HG02840 (cell line): ENCODE results near the gene KCNAB2.
"Not testable (repeated sequence)": the region's sequence is repeated elsewhere in the genome, so short reads cannot be mapped to it uniquely, and the experiment has no call there.

Experiments used
- ATAC-seq: cut with Tn5 transposase; IDR thresholded peaks from one replicate; pipeline ENCODE4 v1.9.1; 2021; ENCODE audit warnings: mild to moderate bottlenecking, moderate library complexity, moderate number of reproducible peaks; ENCODE audit not compliant: unreplicated experiment, low FRiP score

Gene KCNAB2

GRCh38 chr1:6077061-6077460, 31.4 kb downstream of the KCNAB2 start:
- not testable (repeated sequence) for ATAC-seq

DNA sequence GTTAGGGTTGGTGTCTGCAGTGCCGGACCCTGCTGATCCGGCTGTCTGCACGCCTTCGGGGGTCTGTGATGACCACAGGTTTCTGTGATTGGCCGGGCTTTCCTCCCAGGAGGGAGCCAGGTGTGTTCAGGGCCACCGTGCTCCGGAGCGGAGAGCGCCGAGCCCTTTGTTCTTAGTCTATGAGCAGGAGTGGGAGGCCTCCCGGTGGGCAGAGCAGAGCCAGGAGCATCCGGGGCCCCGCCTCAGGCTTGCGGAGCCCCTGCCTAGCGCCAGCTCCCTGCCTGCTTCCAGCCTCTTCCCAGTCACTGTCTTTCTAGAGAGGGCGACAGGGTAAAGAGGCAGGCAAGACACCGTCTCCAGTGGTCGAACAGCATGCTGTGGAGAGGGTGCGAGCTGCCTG, 31.8 kb downstream of the KCNAB2 start:
- no peak for ATAC-seq

DNA sequence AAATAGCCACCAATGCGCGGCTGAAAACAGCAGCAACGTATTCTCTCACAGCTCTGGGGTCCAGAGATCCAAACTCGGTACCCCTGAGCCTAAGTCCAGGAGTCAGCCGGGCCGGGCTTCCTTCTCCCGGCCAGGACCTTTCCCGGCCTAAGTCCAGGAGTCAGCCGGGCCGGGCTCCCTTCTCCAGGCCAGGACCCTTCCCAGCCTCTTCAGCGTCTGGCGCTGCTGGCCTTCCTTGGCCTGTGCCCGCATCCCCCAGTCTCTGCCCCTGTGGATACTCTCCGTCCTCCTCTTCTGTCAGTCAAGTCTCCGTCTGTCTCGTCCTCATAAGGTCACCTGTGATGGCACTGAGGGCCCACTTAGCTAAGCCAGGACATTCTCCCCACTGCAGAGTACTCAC, 32.2 kb downstream of the KCNAB2 start:
- no peak for ATAC-seq

DNA sequence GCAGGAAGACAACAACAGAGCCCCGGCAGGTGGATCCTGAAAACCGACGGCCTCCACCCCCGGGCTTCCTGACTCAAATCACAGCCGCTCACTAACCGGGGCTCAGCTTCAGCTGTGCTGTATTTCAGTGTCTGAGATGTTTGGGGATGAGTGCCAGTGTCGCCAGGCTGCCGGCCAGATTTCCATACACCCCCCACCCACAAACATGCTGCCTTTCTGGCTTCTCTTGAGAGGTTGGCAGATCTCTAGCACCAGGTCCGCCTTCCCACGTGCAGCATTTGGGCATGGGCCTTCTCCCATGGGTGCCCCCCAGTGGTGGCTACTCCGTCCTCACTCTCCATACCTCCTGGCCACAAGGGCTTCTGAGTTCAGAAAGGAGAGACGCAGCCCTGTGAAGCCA, 34.8 kb downstream of the KCNAB2 start:
- no peak for ATAC-seq

DNA sequence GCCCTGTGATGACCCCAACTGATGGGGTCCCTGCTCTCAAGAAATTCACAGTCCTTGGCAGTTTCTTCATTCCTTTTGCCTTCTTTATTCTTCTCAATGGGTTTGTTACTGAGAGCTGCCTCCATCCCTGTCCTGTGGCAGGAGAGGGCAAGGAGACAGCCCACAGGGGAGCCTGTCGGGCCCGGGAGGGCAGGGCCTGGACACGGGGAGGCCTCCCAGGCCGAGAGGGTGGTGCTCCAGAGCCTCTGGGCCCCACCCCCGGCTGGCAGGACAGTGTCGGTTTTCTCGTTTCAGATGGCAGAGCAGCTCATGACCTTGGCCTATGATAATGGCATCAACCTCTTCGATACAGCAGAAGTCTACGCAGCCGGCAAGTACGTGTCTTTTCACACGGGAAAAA, 36.2 kb downstream of the KCNAB2 start:
- no peak for ATAC-seq

DNA sequence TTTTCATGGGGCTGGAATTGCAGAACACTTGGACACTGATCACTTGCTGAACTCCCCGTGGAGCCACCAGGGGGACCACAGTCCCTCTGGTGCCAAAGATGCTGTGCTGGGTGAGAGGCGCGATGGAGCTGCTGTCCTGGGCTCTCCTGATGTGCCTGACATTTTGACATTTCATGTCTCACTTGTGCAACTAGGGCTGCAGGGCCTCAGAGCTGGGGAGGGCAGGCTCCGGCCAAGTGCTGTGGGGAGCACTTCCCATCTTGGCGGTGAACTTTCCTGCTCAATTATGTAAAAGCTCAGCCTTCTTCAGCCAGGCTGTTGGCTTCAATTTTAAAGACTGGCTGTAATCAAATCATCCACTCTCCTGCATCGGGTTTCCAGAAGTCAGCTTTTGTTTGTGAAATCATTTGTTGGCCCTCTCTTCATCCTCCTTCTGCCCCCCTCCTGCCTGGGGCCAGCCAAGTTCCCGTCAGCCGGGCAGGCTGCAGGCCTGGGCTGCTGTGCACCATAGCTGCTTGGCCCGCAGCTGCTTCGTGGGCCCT, 36.8 kb downstream of the KCNAB2 start:
- no peak for ATAC-seq

DNA sequence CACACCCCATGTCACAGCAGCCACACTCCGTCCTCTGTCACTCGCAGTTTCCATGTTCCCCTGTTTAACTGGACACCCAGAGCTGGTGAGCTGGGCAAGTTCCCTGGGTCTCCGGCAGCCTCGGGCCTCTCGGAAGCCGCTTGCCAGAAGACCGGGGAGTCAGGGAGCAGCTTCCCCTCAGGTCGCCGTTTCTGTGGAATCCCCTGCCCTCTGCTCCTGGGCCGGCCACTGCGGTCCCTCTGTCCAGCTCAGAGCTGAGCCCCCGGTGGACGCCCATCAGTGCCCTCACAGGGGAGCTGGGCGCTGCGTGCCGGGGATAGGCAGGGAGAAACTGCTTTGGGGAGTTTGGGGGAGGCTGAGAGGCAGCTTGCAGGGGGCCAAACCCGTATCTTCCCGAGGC, 37.7 kb downstream of the KCNAB2 start:
- ATAC-seq = no peak

DNA sequence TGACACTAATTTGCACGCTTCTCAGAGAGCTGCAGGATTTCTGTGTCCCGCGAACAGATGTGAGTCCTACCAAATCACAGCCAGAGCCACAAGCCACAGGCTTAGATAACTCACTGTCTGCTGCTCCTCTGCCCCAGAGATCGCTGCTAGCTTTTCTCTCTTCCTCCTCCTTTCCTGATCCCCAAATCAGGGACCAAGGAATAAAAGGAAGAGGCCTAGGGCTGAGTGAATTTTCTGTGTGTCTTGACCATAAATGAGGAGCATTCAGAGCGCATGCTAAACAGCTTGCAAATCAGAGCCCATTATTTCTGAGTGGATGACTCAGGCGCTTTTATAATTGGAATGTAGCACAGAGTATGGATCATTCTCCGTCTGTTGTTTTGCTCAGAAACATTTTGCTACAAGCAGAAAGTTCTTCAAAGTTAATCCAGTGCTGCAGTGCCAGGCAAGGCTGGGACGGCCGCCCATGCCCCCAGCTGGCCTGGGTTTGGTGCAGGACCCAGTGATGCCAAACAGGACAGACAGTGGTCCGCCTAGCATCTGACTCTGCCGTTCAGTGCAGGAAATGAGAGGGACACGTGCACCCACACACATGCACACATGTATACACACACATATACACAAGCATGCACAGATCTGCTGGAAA, 38.2 kb downstream of the KCNAB2 start:
- ATAC-seq = no peak

DNA sequence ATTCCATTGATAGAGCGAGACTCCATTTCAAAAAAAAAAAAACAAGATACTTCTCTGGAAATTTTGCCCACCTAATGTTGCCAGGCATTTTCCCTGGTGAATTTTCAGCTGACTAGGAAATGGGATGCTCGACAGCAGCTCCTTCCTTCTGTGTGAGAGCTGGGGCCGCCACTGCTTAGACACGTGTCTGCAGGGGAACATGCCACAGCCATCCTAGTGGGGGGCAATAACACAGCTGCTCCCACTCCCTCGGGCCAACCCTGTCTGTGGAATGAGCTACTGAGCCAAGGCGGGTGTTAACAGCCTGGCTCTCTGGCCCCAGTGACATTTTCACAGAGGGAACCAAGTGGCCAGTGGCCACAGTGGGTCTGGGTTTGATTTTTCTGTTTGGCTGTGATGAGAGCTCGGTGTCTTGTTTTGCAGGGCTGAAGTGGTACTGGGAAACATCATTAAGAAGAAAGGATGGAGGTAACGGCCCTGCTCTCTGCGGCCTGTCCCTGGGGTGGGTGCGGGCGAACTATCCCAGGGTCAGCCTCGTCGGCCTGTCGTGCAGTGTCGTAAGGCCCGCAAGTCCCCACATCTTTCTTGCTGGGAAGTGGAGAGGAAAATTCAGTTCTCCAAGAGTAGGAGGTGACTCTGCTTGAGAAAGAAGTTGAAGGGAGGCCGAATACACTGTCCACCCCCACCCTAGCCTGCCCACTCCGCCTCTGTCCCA, 39.2 kb downstream of the KCNAB2 start:
- no peak for ATAC-seq

- ATAC-seq = no peak
Observed at GRCh38 chr1:6085666-6086065, 40.0 kb downstream of the KCNAB2 start.

- ATAC-seq = no peak
Observed at GRCh38 chr1:6086358-6086757, 40.7 kb downstream of the KCNAB2 start.

GRCh38 chr1:6086762-6087376, 41.2 kb downstream of the KCNAB2 start:
- ATAC-seq = no peak

GRCh38 chr1:6087377-6087772, 41.7 kb downstream of the KCNAB2 start:
- no peak for ATAC-seq

DNA sequence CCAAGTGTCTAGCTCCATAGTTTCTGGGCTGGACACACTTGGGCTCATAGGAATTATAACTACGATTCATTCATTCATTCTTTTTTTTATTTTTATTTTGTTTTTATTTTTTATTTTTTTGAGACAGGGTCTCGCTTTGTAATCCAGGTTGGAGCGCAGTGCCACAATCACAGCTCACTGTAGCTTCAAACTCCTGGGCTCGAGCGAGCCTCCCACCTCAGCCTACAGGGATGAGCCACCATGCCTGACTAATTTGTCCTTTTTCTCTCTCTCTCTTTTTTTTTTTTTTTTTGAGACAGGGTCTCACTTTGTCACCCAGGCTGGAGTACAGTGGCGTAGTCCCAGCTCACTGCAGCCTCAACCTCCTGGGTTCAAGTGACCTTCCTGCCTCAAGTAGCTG, 42.3 kb downstream of the KCNAB2 start:
- ATAC-seq = no peak

DNA sequence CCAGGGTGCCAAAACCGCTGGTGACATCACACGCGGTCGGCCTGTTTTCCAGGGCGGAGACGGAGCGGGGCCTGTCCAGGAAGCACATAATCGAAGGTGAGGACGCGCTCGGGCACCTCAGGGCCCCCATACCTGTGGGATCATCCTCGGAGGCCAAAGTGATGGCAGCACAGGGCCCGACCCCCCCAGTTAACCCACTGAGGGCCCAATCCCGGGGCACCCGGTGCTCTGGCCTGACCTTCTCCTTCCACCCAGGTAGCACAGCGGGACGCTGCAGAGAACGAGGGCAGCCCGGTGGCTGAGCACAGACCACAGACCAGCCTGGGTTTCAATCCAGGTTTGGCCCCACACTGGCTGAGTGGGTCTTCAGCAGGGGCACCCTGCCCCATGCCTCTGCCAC, 43.3 kb downstream of the KCNAB2 start:
- ATAC-seq = no peak

GRCh38 chr1:6090288-6090687, 44.6 kb downstream of the KCNAB2 start:
- ATAC-seq = no peak

DNA sequence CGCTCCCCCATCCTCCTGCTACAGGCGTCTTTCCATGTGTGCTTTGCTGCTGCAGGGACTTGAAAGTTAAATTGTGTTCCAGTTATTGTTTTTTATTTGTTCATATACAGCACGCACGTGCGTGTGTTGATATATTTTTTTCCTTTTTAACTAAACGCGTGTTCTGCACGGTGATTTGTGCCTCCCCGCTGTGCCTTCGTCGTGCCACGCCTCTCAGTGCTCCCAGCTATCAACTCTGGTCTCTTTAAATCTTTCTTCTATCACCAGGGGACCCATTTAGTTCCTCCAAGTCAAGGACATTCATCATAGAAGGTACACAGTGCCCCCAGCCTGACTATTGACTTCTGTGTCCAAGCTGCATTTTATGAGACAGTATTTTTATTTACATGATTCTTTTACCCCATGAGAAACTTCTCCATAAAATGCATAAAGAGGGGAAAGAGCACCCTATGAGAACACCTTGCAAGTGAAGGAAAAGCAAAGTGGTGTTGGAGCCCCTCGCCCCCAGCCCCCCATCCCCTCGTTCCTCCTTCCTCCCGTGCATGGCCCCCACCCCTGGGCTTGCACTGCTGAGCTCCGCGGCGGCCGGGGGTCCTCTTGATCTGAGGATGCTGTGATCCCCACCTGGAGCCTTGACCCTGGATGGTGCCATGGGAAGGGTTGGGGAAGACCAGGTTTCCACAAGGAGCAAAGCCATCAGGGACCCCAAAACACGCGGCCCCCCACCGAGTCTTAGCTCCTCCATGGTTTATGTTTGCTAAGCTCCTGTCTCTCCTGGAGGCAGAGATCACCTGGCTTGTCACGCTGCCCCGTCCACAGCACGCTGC, 45.5 kb downstream of the KCNAB2 start:
- ATAC-seq = no peak

DNA sequence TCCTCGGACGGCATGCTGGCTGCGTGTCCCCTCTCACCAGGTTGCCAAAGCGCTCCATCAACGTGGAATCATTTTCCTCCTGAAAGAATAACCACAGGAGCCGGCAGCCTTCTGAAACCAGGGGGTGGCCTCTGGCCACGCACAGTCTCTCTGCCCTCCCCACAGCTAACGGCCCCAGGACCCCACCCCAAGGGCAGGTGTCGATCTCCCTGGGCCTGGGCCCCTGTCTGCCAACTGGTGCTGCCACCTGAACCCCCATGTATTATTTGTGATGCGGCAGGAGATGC, 46.1 kb downstream of the KCNAB2 start:
- ATAC-seq = no peak

GRCh38 chr1:6092211-6092610, 46.5 kb downstream of the KCNAB2 start:
- no peak for ATAC-seq

GRCh38 chr1:6093071-6093470, 47.4 kb downstream of the KCNAB2 start:
- ATAC-seq = no peak

- no peak for ATAC-seq
Observed at GRCh38 chr1:6093611-6094010, 47.9 kb downstream of the KCNAB2 start.
